ENCODE results near the gene LGALSL. TPM values are rescaled to one million over a fixed set of nuclear protein-coding genes. Genes with fewer than 3 reads are reported as not detected.

The LGALSL gene
- total and polyA plus RNA-seq, 8 donors = 4.1 to 19.5 (median 8.1) TPM

- no peak overlapping the region for H3K27ac ChIP-seq
- WGBS, 5 donors = 88 to 93% (median 90%) methylated on average over 5 of the region's 5 CpGs
These were observed 46.6 kb downstream of the LGALSL start for GRCh38 chr2:64500549-64500948.

DNA sequence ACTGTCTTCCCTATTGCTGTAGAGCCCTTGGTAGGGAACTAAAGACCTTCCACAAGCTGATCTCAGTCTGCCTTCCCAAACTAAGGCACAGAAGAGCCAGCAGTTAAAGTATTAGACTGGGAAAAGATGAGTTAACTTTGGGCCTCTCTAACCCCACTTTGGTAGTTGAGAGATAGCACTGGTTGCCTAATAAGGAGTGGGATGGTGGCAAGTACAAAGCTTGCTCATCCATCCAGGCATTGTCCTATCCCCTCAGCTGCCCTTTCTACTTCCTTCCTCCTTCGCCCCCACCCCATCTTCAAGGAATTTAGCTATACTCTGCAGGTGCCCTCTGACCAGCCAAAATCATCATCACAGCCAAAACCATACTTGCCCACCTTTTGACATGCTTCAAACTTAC is 48.0 kb downstream of the LGALSL start:
- H3K27me3 ChIP-seq = peaks cover 0 to 10% (median 0%) of the 10 kb centered on the region in 3 donors
- WGBS, 5 donors = 57 to 92% (median 82%) methylated on average over 1 of the region's 1 CpG
- no peaks in the 10 kb centered on the region for H3K4me1 ChIP-seq
- no peak overlapping the region for H3K4me3 ChIP-seq
- H3K9me3 ChIP-seq = no peaks in the 10 kb centered on the region
- H3K36me3 ChIP-seq = no peaks in the 10 kb centered on the region
- no peak overlapping the region for H3K27ac ChIP-seq
- no peak for DNase-seq
- intact Hi-C loops (cut with DNase I; ENCODE audit: low total_unique reads) = no loop called here
- TF ChIP-seq POLR2A (IDR thresholded peaks at IDR 0.05) = no peak
- TF ChIP-seq, protein P1, sequence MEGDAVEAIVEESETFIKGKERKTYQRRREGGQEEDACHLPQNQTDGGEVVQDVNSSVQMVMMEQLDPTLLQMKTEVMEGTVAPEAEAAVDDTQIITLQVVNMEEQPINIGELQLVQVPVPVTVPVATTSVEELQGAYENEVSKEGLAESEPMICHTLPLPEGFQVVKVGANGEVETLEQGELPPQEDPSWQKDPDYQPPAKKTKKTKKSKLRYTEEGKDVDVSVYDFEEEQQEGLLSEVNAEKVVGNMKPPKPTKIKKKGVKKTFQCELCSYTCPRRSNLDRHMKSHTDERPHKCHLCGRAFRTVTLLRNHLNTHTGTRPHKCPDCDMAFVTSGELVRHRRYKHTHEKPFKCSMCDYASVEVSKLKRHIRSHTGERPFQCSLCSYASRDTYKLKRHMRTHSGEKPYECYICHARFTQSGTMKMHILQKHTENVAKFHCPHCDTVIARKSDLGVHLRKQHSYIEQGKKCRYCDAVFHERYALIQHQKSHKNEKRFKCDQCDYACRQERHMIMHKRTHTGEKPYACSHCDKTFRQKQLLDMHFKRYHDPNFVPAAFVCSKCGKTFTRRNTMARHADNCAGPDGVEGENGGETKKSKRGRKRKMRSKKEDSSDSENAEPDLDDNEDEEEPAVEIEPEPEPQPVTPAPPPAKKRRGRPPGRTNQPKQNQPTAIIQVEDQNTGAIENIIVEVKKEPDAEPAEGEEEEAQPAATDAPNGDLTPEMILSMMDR (IDR thresholded peaks at IDR 0.05) = no peak
- TF ChIP-seq POLR2AphosphoS5 (IDR thresholded peaks at IDR 0.05) = no peak
- TF ChIP-seq EP300 (IDR thresholded peaks at IDR 0.05) = no peak

More at GRCh38 chr2:64500549-64500948, 46.6 kb downstream of the LGALSL start:
- TF ChIP-seq POLR2A (IDR thresholded peaks at IDR 0.05) = no peak
- TF ChIP-seq, protein P1 (IDR thresholded peaks at IDR 0.05) = no peak
- TF ChIP-seq POLR2AphosphoS5 (IDR thresholded peaks at IDR 0.05) = no peak
- TF ChIP-seq EP300 (IDR thresholded peaks at IDR 0.05) = no peak
- Histone ChIP-seq H3K27me3 (peaks cover 0 to 10% (median 0%) of the 10 kb centered on the region in 3 donors), H3K4me3 (no peak overlapping the region), H3K4me1 (no peaks in the 10 kb centered on the region), H3K36me3 (no peaks in the 10 kb centered on the region), H3K9me3 (no peaks in the 10 kb centered on the region)
- no peak for DNase-seq
- intact Hi-C loops (cut with DNase I; ENCODE audit: low total_unique reads) = no loop called here

- H3K9me3 ChIP-seq = no peaks in the 10 kb centered on the region
- no peak for TF ChIP-seq POLR2AphosphoS5 (IDR thresholded peaks at IDR 0.05)
- no peak for TF ChIP-seq EP300 (IDR thresholded peaks at IDR 0.05)
- TF ChIP-seq, protein P1 (IDR thresholded peaks at IDR 0.05) = no peak
- no peak for TF ChIP-seq POLR2A (IDR thresholded peaks at IDR 0.05)
- 64 to 81% (median 69%) methylated on average over 4 of the region's 4 CpGs for WGBS, 5 donors
- DNase-seq = no peak
- H3K4me1 ChIP-seq = no peaks in the 10 kb centered on the region
- peaks cover 0 to under 1% (median 0%) of the 10 kb centered on the region in 3 donors for H3K27me3 ChIP-seq
- intact Hi-C loops (cut with DNase I; ENCODE audit: low total_unique reads) = no loop called here
- H3K4me3 ChIP-seq = no peak overlapping the region
- no peaks in the 10 kb centered on the region for H3K36me3 ChIP-seq
- H3K27ac ChIP-seq = no peak overlapping the region
These were observed 48.9 kb downstream of the LGALSL start for GRCh38 chr2:64502860-64503259.

DNA sequence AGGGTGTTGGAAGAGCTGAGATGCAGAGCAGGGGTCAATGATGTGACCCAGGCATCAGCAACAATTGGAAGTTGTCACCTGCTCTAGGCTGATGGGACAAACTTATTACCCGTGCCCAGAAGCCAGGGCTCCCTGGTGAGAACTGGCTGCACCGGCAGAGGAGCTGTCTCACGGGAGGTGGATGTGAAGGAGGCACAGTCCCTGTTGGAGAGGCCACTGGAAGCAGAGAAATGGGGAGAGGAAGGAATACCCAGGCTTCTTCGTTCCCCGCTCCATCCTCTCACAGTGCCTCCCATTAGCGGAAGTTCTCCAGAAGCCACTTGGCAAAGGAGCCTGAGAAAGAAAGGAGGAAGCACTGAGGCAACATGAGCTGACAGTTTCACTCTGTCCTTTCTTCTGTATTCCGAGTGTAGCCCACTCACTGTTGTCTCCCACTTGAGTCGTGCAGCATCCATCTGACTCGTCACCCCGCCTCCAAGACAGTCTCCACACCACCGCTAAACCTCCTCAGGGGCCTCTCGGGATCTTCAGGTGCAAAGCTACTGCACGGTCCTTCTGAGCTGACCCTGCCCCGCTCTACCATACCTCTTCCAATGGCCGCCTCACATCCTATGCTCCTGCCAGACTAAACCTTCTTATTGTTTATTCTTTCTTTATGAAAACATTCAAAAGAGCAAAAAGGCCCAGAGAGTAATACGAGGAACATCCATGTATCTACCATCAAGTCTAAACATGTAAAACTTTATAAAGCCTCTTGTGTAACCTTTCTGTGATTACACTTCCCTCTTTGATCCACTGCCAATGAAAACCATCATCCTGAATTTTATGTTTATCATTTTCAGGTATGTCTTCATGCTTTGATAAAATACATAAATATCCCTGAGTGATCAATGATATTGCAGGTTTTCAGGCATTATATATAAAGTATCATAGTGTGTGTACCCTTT is 51.1 kb downstream of the LGALSL start:
- DNase-seq = no peak
- Histone ChIP-seq H3K4me1 (no peaks in the 10 kb centered on the region), H3K9me3 (no peaks in the 10 kb centered on the region), H3K27me3 (no peaks in the 10 kb centered on the region), H3K36me3 (no peaks in the 10 kb centered on the region), H3K4me3 (no peak overlapping the region), H3K27ac (no peak overlapping the region)
- TF ChIP-seq EP300 (IDR thresholded peaks at IDR 0.05) (no peak), POLR2AphosphoS5 (IDR thresholded peaks at IDR 0.05) (no peak), POLR2A (IDR thresholded peaks at IDR 0.05) (no peak)
- TF ChIP-seq, protein P1 (IDR thresholded peaks at IDR 0.05) = no peak
- WGBS, 5 donors = 76 to 89% (median 86%) methylated on average over 16 of the region's 16 CpGs
- intact Hi-C loops (cut with DNase I; ENCODE audit: low total_unique reads) = no loop called here

All from stomach (tissue), 9 donors.